HG03139 (cell line): ENCODE results near the gene NETO2.
A peak's percentile ranks its signal among the peaks of the same experiment; 100 is the strongest.

Source experiments
- ATAC-seq: cut with Tn5 transposase; IDR thresholded peaks from one replicate; pipeline ENCODE4 v1.9.1; 2021; ENCODE audit not compliant: unreplicated experiment

Gene NETO2

GRCh38 chr16:47047524-47048203 is 96.1 kb downstream of the NETO2 start:
- ATAC-seq, result no peak

GRCh38 chr16:47046726-47047523 is 96.8 kb downstream of the NETO2 start:
- no peak for ATAC-seq

- no peak for ATAC-seq
Observed at GRCh38 chr16:47045459-47045858, 98.3 kb downstream of the NETO2 start.

GRCh38 chr16:47045023-47045422 is 98.7 kb downstream of the NETO2 start:
- ATAC-seq, result no peak

- no peak for ATAC-seq
Observed at GRCh38 chr16:47043970-47044684, 99.6 kb downstream of the NETO2 start.

- ATAC-seq, result no peak
Observed at GRCh38 chr16:47043200-47043599, 100.5 kb downstream of the NETO2 start.

GRCh38 chr16:47037746-47038458 is 105.8 kb downstream of the NETO2 start:
- ATAC-seq, result peak; percentile 84

- peak; percentile 29 for ATAC-seq
Observed at GRCh38 chr16:47037396-47037745, 106.4 kb downstream of the NETO2 start.

- no peak for ATAC-seq
Observed at GRCh38 chr16:47036201-47036600, 107.5 kb downstream of the NETO2 start.

- no peak for ATAC-seq
Observed at GRCh38 chr16:47035436-47035835, 108.3 kb downstream of the NETO2 start.

- no peak for ATAC-seq
Observed at GRCh38 chr16:47034455-47034854, 109.3 kb downstream of the NETO2 start.

GRCh38 chr16:47033176-47033575 is 110.6 kb downstream of the NETO2 start:
- ATAC-seq, result no peak

- no peak for ATAC-seq
Observed at GRCh38 chr16:47029724-47030123, 114.0 kb downstream of the NETO2 start.

- ATAC-seq, result no peak
Observed at GRCh38 chr16:47028767-47029377, 114.9 kb downstream of the NETO2 start.
